ENCODE results near the gene GABRG3. TPM values are rescaled to one million over a fixed set of nuclear protein-coding genes. Genes with fewer than 3 reads are reported as not detected.

GABRG3 gene
- total and polyA plus RNA-seq, 2 experiments from 2014 or later, result 0.10 to 1.4 TPM

- TF ChIP-seq EZH2phosphoT487 (IDR thresholded peaks at IDR 0.05; ENCODE audit: unreplicated experiment), result no peak
- no peak for TF ChIP-seq ZNF462 (CRISPR knock-in tag; IDR thresholded peaks at IDR 0.05)
- no peak for TF ChIP-seq ZNF331 (CRISPR knock-in tag; IDR thresholded peaks at IDR 0.05; ENCODE audit: low read depth)
- no peak for TF ChIP-seq CREB1 (CRISPR knock-in tag; IDR thresholded peaks at IDR 0.05; ENCODE audit: low read depth)
- no peak for TF ChIP-seq ETS1 (IDR thresholded peaks at IDR 0.05)
Measured at GRCh38 chr15:27509014-27509413, 538.0 kb downstream of the GABRG3 start (continued).

- no peak overlapping the region for H3K27ac ChIP-seq (ENCODE audit: low read depth)
- H2AFZ ChIP-seq, result no peak overlapping the region
- DNase-seq (ENCODE audit: low spot score) (no peak), ATAC-seq (peak; percentile 90)
- H3K36me3 ChIP-seq (ENCODE audit: insufficient read depth), result peaks cover 9% of the 10 kb centered on the region; the same call in 1 of the 2 replicates
- Mint-ChIP-seq H3K27me3 (ENCODE audit: insufficient read depth, low read depth, poor library complexity) (peaks cover 4% of the 10 kb centered on the region), H3K4me3 (no peak overlapping the region), H3K36me3 (ENCODE audit: low read depth) (peaks cover 23% of the 10 kb centered on the region), H3K9me3 (peaks cover 32% of the 10 kb centered on the region), H3K4me1 (peaks cover 9% of the 10 kb centered on the region; the same call in 2 of the 3 replicates), H3K27ac (no peak overlapping the region)
- H3K9me2 ChIP-seq (ENCODE audit: insufficient read depth), result 0 out of 2 replicates have a peak, but pooled peaks cover 6% of the 10 kb centered on the region
- no peaks in the 10 kb centered on the region for H3F3A ChIP-seq (replicated peaks; ENCODE audit: low read depth)
- H3K4me2 ChIP-seq, result no peak overlapping the region
- H3K4me3 ChIP-seq, result no peak overlapping the region
- no peaks in the 10 kb centered on the region for H3K4me1 ChIP-seq (ENCODE audit: insufficient read depth)
- no peaks in the 10 kb centered on the region for H3K27me3 ChIP-seq (ENCODE audit: insufficient read depth)
- H4K20me1 ChIP-seq (replicated peaks; ENCODE audit: insufficient read depth), result no peaks in the 10 kb centered on the region
- H3K79me2 ChIP-seq (replicated peaks; ENCODE audit: insufficient read depth), result no peaks in the 10 kb centered on the region
- TF ChIP-seq ZNF462 (CRISPR knock-in tag; IDR thresholded peaks at IDR 0.05), result no peak; the same call in 1 of the 2 replicates
Measured at GRCh38 chr15:27512281-27513001, 541.5 kb downstream of the GABRG3 start.

Data from GM23338 (cell line).